Stimulated activated CD4-positive, alpha-beta T cell treated with anti-CD3 and anti-CD28 coated beads, Interleukin-2, amount 100 ng/mL, for 48 hours (primary cell): ENCODE data around the gene C20orf96.
A peak's percentile ranks its signal among the peaks of the same experiment; 100 is the strongest.

Source experiments
- DNase-seq, 2 donors: peaks; one replicate each; pipeline ENCODE4 v3.0.0-alpha.2; 2020

C20orf96 gene

GRCh38 chr20:312067-312466 is 21.5 kb upstream of the C20orf96 start:
- no peak for DNase-seq

- no peak for DNase-seq
Observed at GRCh38 chr20:311609-312008, 21.1 kb upstream of the C20orf96 start.

DNA sequence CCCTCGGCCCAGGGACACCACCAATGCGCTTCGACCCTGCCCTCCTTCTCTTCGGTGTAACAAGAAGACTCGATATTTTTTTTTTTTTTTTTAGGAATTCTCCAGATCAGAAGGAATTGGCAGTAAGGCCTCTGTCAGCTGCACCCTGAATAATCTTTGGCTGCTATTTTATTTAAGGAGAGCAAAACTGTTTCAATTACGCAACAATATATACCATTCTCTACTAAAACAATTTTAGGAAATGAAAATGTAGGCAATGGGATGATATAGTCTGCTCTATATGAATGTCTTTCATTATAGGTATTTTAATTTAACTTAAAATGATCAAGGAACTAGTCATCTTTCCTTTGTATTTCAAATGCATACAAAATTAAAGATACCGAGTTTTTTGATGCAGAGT is 20.1 kb upstream of the C20orf96 start:
- no peak for DNase-seq

- DNase-seq = peak; percentile 68 to 78
Observed at GRCh38 chr20:309841-310644, 19.5 kb upstream of the C20orf96 start.

DNA sequence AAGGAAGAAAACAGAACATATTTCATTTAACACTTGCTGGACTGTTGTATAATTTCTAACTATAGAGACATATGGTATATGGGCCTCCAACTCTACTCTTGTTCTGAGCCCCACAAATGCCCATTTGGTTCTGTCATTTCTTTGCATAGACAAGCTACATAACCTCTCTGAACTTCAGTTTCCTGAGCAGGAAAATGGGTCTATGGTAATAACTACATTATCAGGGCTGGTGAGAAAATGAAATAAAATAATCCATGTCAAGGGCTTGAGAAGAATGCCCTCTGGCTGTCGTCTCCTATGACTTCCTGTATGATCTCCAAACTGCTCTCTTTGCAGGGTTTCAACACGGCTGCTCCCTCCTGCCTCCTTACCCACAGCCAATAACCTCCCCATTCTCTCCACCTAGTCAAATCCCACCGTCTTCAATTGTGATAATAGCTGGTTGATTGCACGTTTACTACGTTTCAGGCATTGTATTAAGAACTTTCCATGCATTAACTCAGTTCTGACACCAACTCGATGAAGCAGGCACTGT is 18.8 kb upstream of the C20orf96 start:
- DNase-seq = no peak

- DNase-seq = no peak
Observed at GRCh38 chr20:308427-309038, 18.0 kb upstream of the C20orf96 start.

DNA sequence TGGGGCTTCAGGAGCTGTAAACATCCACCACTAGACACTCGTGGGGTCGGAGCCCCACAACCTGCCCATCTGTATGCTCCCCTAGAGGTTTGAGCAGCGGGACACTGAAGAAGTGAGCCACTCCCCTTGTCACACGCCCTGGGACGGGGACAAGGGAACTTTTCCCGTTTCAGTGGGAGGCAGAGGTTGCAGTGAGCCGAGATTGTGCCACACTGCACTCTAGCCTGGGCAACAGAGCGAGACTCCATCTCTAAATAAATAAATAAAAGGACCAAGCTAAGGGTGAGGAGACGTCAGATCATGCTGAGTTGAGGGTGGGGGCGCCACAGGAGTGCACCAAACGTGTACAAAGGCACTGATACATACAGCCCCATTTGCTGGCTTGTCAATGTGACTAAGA is 15.2 kb upstream of the C20orf96 start:
- no peak for DNase-seq

GRCh38 chr20:301886-302848 is 11.6 kb upstream of the C20orf96 start:
- no peak for DNase-seq

- no peak for DNase-seq
Observed at GRCh38 chr20:300345-300990, 9.9 kb upstream of the C20orf96 start.

DNA sequence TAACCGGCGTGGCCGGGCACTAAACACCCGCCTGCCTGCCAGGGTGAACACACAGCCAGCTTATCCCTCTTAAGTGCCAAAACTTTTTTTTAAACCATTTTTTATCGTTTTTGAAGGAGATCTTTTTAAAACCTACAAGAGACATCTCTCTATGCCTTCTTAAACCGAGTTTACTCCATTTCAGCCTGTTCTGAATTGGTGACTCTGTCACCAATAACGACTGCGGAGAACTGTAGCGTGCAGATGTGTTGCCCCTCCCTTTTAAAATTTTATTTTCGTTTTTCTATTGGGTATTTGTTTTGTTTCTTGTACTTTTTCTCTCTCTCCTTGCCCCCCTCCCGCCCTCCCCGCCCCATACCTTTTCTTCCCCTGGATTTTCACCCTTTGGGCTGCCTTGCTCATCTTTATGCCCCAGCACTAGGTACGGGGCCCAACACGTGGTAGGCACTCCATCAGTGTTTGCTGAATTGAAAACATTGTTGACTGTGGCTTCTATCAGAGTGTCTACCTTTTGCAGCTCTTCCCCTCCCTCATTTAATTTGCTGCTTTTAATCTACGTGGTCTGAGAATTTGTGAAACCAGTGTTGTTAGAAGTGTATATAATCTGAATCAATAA is 8.3 kb upstream of the C20orf96 start:
- DNase-seq = no peak

DNA sequence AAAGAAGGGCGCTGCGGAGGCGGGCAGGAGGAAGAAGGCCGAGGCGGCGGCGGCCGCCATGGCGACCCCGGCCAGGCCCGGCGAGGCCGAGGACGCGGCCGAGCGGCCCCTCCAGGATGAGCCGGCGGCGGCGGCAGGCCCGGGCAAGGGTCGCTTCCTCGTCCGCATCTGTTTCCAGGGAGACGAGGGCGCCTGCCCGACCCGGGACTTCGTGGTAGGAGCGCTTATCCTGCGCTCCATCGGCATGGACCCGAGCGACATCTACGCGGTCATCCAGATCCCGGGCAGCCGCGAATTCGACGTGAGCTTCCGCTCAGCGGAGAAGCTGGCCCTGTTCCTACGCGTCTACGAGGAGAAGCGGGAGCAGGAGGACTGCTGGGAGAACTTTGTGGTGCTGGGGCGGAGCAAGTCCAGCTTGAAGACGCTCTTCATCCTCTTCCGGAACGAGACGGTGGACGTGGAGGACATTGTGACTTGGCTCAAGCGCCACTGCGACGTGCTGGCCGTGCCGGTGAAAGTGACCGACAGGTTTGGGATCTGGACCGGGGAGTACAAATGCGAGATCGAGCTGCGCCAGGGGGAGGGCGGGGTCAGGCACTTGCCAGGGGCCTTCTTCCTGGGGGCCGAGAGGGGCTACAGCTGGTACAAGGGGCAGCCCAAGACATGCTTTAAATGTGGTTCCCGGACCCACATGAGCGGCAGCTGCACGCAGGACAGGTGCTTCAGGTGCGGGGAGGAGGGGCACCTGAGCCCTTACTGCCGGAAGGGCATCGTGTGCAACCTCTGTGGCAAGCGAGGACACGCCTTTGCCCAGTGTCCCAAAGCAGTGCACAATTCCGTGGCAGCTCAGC is 7.6 kb upstream of the C20orf96 start:
- peak; percentile 27 to 32 for DNase-seq

GRCh38 chr20:297098-297924 is 6.8 kb upstream of the C20orf96 start, which contains the start of gene ZCCHC3:
TSS of gene ZCCHC3 (plus strand) at chr20:297570. CDS start at chr20:297587, 17 bp downstream.
- peak; percentile 76 for DNase-seq

GRCh38 chr20:295804-296203 is 5.3 kb upstream of the C20orf96 start:
- no peak for DNase-seq

DNA sequence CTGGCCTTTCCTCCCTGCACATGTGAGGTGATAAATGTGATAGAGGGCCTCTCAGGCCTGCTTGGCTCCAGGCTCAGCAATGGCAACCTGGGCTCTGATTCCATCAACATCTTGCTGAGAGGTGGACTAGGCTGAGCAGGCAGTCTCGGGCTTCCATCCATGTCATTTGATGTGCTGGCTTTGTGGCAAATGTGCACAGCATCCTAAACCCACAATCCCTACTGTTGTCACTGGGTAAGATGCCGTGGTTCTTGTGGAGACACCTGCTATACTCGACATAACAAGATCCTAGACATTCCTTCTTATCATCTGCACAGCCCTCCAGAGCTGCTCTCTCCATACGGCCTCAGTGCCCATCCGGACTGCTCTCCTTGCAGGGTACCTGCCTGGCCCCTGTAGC is 4.1 kb upstream of the C20orf96 start:
- no peak for DNase-seq

DNA sequence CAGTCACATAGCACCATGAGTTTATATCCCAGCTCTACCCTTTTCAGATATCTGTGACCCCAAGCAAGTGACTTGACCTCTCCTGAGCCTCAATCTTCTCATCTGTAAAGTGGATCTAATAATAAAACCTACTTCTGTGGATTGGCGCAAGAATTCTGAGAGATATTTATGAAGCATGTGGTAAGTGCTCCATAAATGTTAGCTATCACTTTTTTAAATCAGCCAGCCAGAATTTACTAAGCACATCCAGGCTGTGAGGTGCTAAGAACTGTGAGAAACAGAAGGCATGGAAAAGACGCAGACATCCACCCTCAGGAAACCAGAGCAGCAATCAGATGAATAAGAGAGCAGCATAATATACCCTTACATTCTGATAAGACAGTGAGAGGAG is 862 bp downstream of the C20orf96 start:
- no peak for DNase-seq

DNA sequence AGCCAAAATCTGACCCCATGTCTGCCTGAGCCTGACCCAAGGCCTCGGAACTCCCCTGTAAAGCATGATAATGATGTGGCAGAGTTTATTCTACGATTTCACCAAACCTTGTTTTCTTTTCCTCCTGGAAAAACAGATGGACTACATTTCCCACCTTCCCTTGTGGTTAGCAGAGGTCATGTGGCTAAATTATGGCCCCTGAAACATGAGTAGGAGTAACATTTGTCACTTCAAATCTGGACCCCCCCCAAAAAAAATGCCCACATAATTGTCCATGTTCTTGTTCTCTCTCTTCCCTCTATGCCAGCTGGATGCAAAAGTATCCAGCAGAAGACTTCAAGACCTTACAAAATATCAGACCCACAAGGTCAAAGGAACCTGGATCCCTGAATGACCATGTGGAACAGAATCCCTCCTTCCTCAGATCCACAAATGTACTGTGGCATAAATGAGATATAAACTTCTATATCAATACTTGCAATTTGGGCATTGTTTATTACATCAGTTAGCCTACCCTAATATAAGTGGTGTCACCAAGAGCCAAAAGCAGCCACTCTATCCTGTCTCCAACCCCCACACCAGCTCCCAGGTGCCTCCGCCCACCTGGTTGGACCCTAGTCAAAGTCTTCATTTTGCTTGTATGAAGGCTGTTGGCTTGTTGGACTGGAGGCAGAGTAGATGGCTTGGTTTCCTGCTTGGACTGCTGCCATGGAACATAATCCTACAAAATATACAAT is 1.4 kb downstream of the C20orf96 start:
- DNase-seq = no peak

- DNase-seq = no peak
Observed at GRCh38 chr20:286508-286907, 4.0 kb downstream of the C20orf96 start.

- DNase-seq = no peak
Observed at GRCh38 chr20:284172-284571, 6.4 kb downstream of the C20orf96 start.
